Liver (tissue), 9 donors: ENCODE results near the gene AP2S1. TPM values are rescaled to one million over a fixed set of nuclear protein-coding genes. Genes with fewer than 3 reads are reported as not detected.

ENCODE experiments used
- DNase-seq: peaks from one replicate; pipeline ENCODE4 v3.0.0-alpha.2; 2017; ENCODE audit warnings: low spot score
- H3K27ac ChIP-seq, 2 donors: one replicate each; pipeline ENCODE4 v1.7.0; 2013; ENCODE audit warnings: inconsistent platforms in 2 of 2, low read length in 2 of 2, control low read depth in 1 of 2, low read depth in 1 of 2, mild to moderate bottlenecking in 1 of 2
- H3K27me3 ChIP-seq, 4 donors: one replicate each; pipeline versions ENCODE4 v1.6.1 to v1.7.0; 2013; ENCODE audit warnings: low read length in 3 of 4, inconsistent platforms in 1 of 4, mild to moderate bottlenecking in 1 of 4, moderate library complexity in 1 of 4; ENCODE audit not compliant: control insufficient read depth in 4 of 4, insufficient read depth in 4 of 4
- H3K36me3 ChIP-seq, 4 donors: one replicate each; pipeline versions ENCODE4 v1.6.1 to v1.7.0; 2013; ENCODE audit warnings: low read length in 3 of 4, mild to moderate bottlenecking in 3 of 4, low read depth in 1 of 4, moderate library complexity in 1 of 4; ENCODE audit not compliant: control insufficient read depth in 4 of 4, insufficient read depth in 3 of 4
- H3K4me1 ChIP-seq, 4 donors: one replicate each; pipeline versions ENCODE4 v1.6.1 to v1.7.0; 2013; ENCODE audit warnings: low read length in 3 of 4, mild to moderate bottlenecking in 3 of 4, moderate library complexity in 1 of 4; ENCODE audit not compliant: control insufficient read depth in 4 of 4, insufficient read depth in 4 of 4
- H3K4me3 ChIP-seq, 3 donors: one replicate each; pipeline versions ENCODE4 v1.6.1 to v1.7.0; 2013; ENCODE audit warnings: low read length in 3 of 3, control low read depth in 1 of 3, low read depth in 1 of 3, mild to moderate bottlenecking in 1 of 3
- H3K9ac ChIP-seq, 2 donors: one replicate each; pipeline ENCODE4 v1.7.0; 2013; ENCODE audit warnings: low read length in 2 of 2, mild to moderate bottlenecking in 2 of 2, moderate library complexity in 2 of 2, control low read depth in 1 of 2, low read depth in 1 of 2
- H3K9me3 ChIP-seq, 4 donors: one replicate each; pipeline versions ENCODE4 v1.6.1 to v1.7.0; 2013; ENCODE audit warnings: low read length in 3 of 4; ENCODE audit not compliant: control insufficient read depth in 4 of 4
- EGR1 ChIP-seq, 2 donors: IDR thresholded peaks; 2 replicates each; pipeline ENCODE4 v1.6.1; 2016 to 2018; ENCODE audit warnings: antibody characterized with exemption in 2 of 2, low read depth in 2 of 2
- FOXA1 ChIP-seq: IDR thresholded peaks from 2 replicates; pipeline ENCODE4 v1.6.1; 2016; ENCODE audit warnings: antibody characterized with exemption
- FOXA2 ChIP-seq: IDR thresholded peaks from 2 replicates; pipeline ENCODE4 v1.6.1; 2016; ENCODE audit warnings: antibody characterized with exemption
- GABPA ChIP-seq, 2 donors: IDR thresholded peaks in 1 of 2; conservative IDR thresholded peaks in 1 of 2; 2 replicates each; pipeline ENCODE4 v1.6.1; 2016; ENCODE audit warnings: antibody characterized with exemption in 2 of 2, mild to moderate bottlenecking in 1 of 2, moderate library complexity in 1 of 2
- HNF4G ChIP-seq: IDR thresholded peaks from 2 replicates; pipeline ENCODE4 v1.6.1; 2016; ENCODE audit warnings: antibody characterized with exemption
- JUND ChIP-seq, 2 donors: IDR thresholded peaks; 2 replicates each; pipeline ENCODE4 v1.6.1; 2016; ENCODE audit warnings: antibody characterized with exemption in 2 of 2
- RAD21 ChIP-seq, 2 donors: IDR thresholded peaks; 2 replicates each; pipeline ENCODE4 v1.6.1; 2016; ENCODE audit warnings: antibody characterized with exemption in 2 of 2, mild to moderate bottlenecking in 2 of 2
- REST ChIP-seq: IDR thresholded peaks from 2 replicates; pipeline ENCODE4 v1.6.1; 2016; ENCODE audit warnings: antibody characterized with exemption, mild to moderate bottlenecking
- TAF1 ChIP-seq: conservative IDR thresholded peaks from 2 replicates; pipeline ENCODE4 v1.6.1; 2016; ENCODE audit warnings: antibody characterized with exemption, mild to moderate bottlenecking
- WGBS: extraction: QIAGEN DNeasy Blood & Tissue Kit; methylation state at CpG from one replicate; pipeline ENCODE4 v1.1.7; 2013; 5-methylcytosine and 5-hydroxymethylcytosine counted together
- polyA plus RNA-seq, 2 donors: library from polyadenylated mRNA; stranded (reverse) in 1 of 2; unstranded in 1 of 2; fragments of 200-250 nt in 1 of 2; fragments of >200 nt in 1 of 2; fragmentation: Nextera tagmentation in 1 of 2; extraction: Ambion mirVana in 1 of 2; gene quantifications; one replicate each; pipeline versions ENCODE4 v1.2.1 to v1.2.3, GENCODE V29; 2013 to 2015
- total RNA-seq, 2 donors: library from RNA; depleted of rRNA; stranded (reverse); fragments of >200 nt; gene quantifications; one replicate each; pipeline ENCODE4 v1.2.3, GENCODE V29; 2014
- TF ChIP-seq, protein P1 (sequence below): IDR thresholded peaks from 2 replicates; pipeline ENCODE4 v1.6.1; 2016; ENCODE audit warnings: antibody characterized with exemption
- TF ChIP-seq, protein P2 (sequence below): IDR thresholded peaks from 2 replicates; pipeline ENCODE4 v1.6.1; 2016; ENCODE audit warnings: antibody characterized with exemption
- TF ChIP-seq, protein P3 (sequence below): fragments of 150-350 bp; IDR thresholded peaks from 2 replicates; pipeline ENCODE4 v1.5.1; 2017; ENCODE audit warnings: improper control_type of control experiment, low read depth, low read length; ENCODE audit not compliant: missing input control
- donor health status: healthy.
- donor health status: healthy.
- donor health status: healthy.
- donor health status: healthy.
- donor health status: healthy.

AP2S1 gene
- total and polyA plus RNA-seq, 4 donors: 28.3 to 168 (median 79.0) TPM

GRCh38 chr19:46868025-46868802, 17.6 kb upstream of the AP2S1 start (continued):
- TF ChIP-seq REST (no peak), TAF1 (no peak)
- TF ChIP-seq, protein P1, sequence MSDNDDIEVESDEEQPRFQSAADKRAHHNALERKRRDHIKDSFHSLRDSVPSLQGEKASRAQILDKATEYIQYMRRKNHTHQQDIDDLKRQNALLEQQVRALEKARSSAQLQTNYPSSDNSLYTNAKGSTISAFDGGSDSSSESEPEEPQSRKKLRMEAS: no peak

GRCh38 chr19:46867170-46867569, 16.5 kb upstream of the AP2S1 start:
- Histone ChIP-seq H3K36me3 (no peaks in the 10 kb centered on the region), H3K27ac (peak overlapping the region; percentile 71), H3K4me1 (peaks cover 18 to 62% (median 48%) of the 10 kb centered on the region in 4 donors), H3K9me3 (no peaks in the 10 kb centered on the region), H3K4me3 (no peak overlapping the region), H3K27me3 (no peaks in the 10 kb centered on the region), H3K9ac (no peak overlapping the region)
- TF ChIP-seq EGR1 (IDR thresholded peaks at IDR 0.05; ENCODE audit: low read depth in 2 of 2): no peak
- no peak for TF ChIP-seq FOXA1
- TF ChIP-seq HNF4G: no peak
- TF ChIP-seq, protein P2, sequence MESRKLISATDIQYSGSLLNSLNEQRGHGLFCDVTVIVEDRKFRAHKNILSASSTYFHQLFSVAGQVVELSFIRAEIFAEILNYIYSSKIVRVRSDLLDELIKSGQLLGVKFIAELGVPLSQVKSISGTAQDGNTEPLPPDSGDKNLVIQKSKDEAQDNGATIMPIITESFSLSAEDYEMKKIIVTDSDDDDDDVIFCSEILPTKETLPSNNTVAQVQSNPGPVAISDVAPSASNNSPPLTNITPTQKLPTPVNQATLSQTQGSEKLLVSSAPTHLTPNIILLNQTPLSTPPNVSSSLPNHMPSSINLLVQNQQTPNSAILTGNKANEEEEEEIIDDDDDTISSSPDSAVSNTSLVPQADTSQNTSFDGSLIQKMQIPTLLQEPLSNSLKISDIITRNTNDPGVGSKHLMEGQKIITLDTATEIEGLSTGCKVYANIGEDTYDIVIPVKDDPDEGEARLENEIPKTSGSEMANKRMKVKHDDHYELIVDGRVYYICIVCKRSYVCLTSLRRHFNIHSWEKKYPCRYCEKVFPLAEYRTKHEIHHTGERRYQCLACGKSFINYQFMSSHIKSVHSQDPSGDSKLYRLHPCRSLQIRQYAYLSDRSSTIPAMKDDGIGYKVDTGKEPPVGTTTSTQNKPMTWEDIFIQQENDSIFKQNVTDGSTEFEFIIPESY: no peak
- TF ChIP-seq, protein P3, sequence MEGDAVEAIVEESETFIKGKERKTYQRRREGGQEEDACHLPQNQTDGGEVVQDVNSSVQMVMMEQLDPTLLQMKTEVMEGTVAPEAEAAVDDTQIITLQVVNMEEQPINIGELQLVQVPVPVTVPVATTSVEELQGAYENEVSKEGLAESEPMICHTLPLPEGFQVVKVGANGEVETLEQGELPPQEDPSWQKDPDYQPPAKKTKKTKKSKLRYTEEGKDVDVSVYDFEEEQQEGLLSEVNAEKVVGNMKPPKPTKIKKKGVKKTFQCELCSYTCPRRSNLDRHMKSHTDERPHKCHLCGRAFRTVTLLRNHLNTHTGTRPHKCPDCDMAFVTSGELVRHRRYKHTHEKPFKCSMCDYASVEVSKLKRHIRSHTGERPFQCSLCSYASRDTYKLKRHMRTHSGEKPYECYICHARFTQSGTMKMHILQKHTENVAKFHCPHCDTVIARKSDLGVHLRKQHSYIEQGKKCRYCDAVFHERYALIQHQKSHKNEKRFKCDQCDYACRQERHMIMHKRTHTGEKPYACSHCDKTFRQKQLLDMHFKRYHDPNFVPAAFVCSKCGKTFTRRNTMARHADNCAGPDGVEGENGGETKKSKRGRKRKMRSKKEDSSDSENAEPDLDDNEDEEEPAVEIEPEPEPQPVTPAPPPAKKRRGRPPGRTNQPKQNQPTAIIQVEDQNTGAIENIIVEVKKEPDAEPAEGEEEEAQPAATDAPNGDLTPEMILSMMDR: no peak
- no peak for TF ChIP-seq GABPA (IDR thresholded peaks at IDR 0.05 in 1 of 2, conservative IDR thresholded peaks at IDR 0.05 in 1 of 2)
- TF ChIP-seq FOXA2: no peak
- no peak for TF ChIP-seq JUND (IDR thresholded peaks at IDR 0.05)
- TF ChIP-seq RAD21 (IDR thresholded peaks at IDR 0.05): no peak
- no peak for DNase-seq
- whole genome bisulfite sequencing: 40% methylated on average over 3 of the region's 3 CpGs
